ENCODE measurements around the gene HPN. TPM values are rescaled to one million over a fixed set of nuclear protein-coding genes. Genes with fewer than 3 reads are reported as not detected.

Gene HPN
- total and polyA plus RNA-seq, 2 experiments from 2014 or later = 14.0 to 17.4 TPM

DNA sequence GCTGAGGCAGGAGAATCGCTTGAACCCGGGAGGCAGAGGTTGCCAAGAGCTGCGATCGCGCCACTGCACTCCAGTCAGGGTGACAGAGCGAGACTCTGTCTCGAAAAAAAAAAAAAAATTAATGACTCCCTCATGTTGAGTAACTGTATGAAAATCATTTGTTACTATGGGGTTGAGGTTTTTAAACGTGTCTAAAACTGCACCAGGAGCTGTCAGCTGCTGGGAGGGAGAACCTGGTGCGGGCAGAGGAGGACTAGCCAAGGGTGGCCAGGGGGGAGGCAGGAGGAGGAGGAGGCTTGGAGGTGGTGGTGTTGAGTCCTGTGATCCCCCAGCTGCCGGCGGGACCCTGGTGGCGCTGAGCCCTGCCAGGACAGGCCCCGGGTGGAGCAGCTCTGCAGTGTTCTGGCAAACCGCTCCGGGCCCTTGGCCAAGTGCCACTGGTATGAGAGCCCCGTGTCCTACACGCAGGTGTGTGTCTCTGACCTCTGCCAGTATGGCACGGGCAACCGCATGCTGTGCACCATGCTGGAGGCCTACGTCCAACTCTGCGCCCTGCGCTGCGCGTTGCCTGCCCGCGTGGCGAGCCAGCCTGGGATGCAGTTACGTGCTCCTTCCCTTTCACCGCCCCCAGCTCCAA lies 57.0 kb downstream of the HPN start (continued):
- TF ChIP-seq, protein P1, sequence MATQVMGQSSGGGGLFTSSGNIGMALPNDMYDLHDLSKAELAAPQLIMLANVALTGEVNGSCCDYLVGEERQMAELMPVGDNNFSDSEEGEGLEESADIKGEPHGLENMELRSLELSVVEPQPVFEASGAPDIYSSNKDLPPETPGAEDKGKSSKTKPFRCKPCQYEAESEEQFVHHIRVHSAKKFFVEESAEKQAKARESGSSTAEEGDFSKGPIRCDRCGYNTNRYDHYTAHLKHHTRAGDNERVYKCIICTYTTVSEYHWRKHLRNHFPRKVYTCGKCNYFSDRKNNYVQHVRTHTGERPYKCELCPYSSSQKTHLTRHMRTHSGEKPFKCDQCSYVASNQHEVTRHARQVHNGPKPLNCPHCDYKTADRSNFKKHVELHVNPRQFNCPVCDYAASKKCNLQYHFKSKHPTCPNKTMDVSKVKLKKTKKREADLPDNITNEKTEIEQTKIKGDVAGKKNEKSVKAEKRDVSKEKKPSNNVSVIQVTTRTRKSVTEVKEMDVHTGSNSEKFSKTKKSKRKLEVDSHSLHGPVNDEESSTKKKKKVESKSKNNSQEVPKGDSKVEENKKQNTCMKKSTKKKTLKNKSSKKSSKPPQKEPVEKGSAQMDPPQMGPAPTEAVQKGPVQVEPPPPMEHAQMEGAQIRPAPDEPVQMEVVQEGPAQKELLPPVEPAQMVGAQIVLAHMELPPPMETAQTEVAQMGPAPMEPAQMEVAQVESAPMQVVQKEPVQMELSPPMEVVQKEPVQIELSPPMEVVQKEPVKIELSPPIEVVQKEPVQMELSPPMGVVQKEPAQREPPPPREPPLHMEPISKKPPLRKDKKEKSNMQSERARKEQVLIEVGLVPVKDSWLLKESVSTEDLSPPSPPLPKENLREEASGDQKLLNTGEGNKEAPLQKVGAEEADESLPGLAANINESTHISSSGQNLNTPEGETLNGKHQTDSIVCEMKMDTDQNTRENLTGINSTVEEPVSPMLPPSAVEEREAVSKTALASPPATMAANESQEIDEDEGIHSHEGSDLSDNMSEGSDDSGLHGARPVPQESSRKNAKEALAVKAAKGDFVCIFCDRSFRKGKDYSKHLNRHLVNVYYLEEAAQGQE (IDR thresholded peaks at IDR 0.05; ENCODE audit: unreplicated experiment) = no peak
- TF ChIP-seq CREB1 (CRISPR knock-in tag; IDR thresholded peaks at IDR 0.05; ENCODE audit: low read depth) (no peak), NANOG (IDR thresholded peaks at IDR 0.05; ENCODE audit: borderline replicate concordance) (no peak), EZH2 (IDR thresholded peaks at IDR 0.05; ENCODE audit: low read depth, unreplicated experiment) (no peak)

DNA sequence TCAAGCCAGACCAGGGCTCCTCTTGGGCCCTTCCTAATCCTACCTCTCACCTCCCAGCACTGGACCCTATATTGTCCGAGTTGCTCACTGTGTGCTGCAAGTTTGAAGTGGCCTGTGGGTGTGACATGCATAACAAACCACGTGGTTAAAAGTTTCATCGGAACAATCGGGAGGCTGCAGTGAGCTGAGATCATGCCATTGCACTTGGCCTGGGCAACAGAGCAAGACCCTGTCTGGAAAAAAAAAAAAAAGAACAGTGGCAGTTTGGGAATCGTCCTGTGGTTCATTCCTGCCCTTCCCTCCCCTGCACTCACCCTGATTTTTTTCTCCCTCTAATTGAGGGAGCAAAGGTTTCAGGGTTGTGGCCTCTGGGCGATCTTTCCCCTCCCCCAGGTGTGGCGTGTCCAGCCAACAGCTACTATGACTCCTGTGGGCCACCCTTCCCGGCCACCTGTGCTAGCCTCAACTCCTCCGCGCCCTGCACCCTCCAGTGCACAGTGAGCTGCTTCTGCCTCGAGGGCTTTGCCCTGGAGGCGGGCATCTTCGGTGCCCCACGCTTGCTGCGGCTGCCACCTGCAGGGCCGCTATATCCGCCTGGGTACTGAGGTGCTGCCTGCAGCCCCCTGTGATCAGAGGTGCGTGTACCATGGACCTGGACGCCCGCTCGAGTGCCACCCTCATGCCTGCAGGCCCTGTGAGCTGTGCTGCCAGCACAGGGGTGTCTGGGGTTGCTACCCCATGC lies 57.8 kb downstream of the HPN start:
- Histone ChIP-seq H3K36me3 (ENCODE audit: insufficient read depth) (no peaks in the 10 kb centered on the region), H3F3A (replicated peaks; ENCODE audit: low read depth) (0 out of 2 replicates have a peak, but pooled peaks cover 3% of the 10 kb centered on the region), H3K27me3 (ENCODE audit: insufficient read depth) (no peaks in the 10 kb centered on the region), H3K4me1 (ENCODE audit: insufficient read depth) (no peaks in the 10 kb centered on the region; the same call in 1 of the 2 replicates), H3K9me2 (ENCODE audit: insufficient read depth) (no peaks in the 10 kb centered on the region), H3K4me2 (no peak overlapping the region), H4K20me1 (replicated peaks; ENCODE audit: insufficient read depth) (no peaks in the 10 kb centered on the region), H3K4me3 (no peak overlapping the region), H3K79me2 (replicated peaks; ENCODE audit: insufficient read depth) (no peaks in the 10 kb centered on the region), H2AFZ (no peak overlapping the region), H3K27ac (ENCODE audit: low read depth) (no peak overlapping the region)
- DNase-seq (ENCODE audit: low spot score) (no peak), ATAC-seq (no peak)
- peaks cover 12% of the 10 kb centered on the region for H3K27me3 Mint-ChIP-seq (ENCODE audit: insufficient read depth, low read depth, poor library complexity)
- H3K4me3 Mint-ChIP-seq = no peak overlapping the region
- peaks cover 4% of the 10 kb centered on the region for H3K4me1 Mint-ChIP-seq
- H3K36me3 Mint-ChIP-seq (ENCODE audit: low read depth) = no peaks in the 10 kb centered on the region
- no peak overlapping the region for H3K27ac Mint-ChIP-seq
- H3K9me3 Mint-ChIP-seq = no peaks in the 10 kb centered on the region; the same call in 2 of the 3 replicates
- TF ChIP-seq ZNF331 (CRISPR knock-in tag; IDR thresholded peaks at IDR 0.05; ENCODE audit: low read depth) = no peak
- no peak for TF ChIP-seq CREB1 (CRISPR knock-in tag; IDR thresholded peaks at IDR 0.05; ENCODE audit: low read depth)
- TF ChIP-seq JUNB (IDR thresholded peaks at IDR 0.05; ENCODE audit: unreplicated experiment) = no peak

GRCh38 chr19:35099897-35100275 lies 58.4 kb downstream of the HPN start:
- Mint-ChIP-seq H3K27ac (no peak overlapping the region), H3K9me3 (no peaks in the 10 kb centered on the region; the same call in 2 of the 3 replicates), H3K4me1 (peaks cover 4% of the 10 kb centered on the region), H3K4me3 (no peak overlapping the region), H3K36me3 (ENCODE audit: low read depth) (no peaks in the 10 kb centered on the region), H3K27me3 (ENCODE audit: insufficient read depth, low read depth, poor library complexity) (peaks cover 12% of the 10 kb centered on the region)
- no peaks in the 10 kb centered on the region for H3K79me2 ChIP-seq (replicated peaks; ENCODE audit: insufficient read depth)
- no peak overlapping the region for H2AFZ ChIP-seq
- H3K4me3 ChIP-seq = no peak overlapping the region
- H3K9me2 ChIP-seq (ENCODE audit: insufficient read depth) = no peaks in the 10 kb centered on the region
- H3K36me3 ChIP-seq (ENCODE audit: insufficient read depth) = no peaks in the 10 kb centered on the region
- no peaks in the 10 kb centered on the region for H4K20me1 ChIP-seq (replicated peaks; ENCODE audit: insufficient read depth)
- no peak overlapping the region for H3K27ac ChIP-seq (ENCODE audit: low read depth)
- no peaks in the 10 kb centered on the region; the same call in 1 of the 2 replicates for H3K4me1 ChIP-seq (ENCODE audit: insufficient read depth)
- H3F3A ChIP-seq (replicated peaks; ENCODE audit: low read depth) = 0 out of 2 replicates have a peak, but pooled peaks cover 3% of the 10 kb centered on the region
- H3K4me2 ChIP-seq = no peak overlapping the region
- no peak for ATAC-seq
- H3K27me3 ChIP-seq (ENCODE audit: insufficient read depth) = no peaks in the 10 kb centered on the region
- DNase-seq (ENCODE audit: low spot score) = no peak
- TF ChIP-seq EZH2phosphoT487 (IDR thresholded peaks at IDR 0.05; ENCODE audit: unreplicated experiment) (no peak), EZH2 (IDR thresholded peaks at IDR 0.05; ENCODE audit: low read depth, unreplicated experiment) (no peak), ZNF331 (CRISPR knock-in tag; IDR thresholded peaks at IDR 0.05; ENCODE audit: low read depth) (no peak), POLR2AphosphoS5 (IDR thresholded peaks at IDR 0.05; ENCODE audit: low read depth) (no peak), ETS1 (IDR thresholded peaks at IDR 0.05) (no peak), STAT1 (IDR thresholded peaks at IDR 0.05; ENCODE audit: unreplicated experiment) (no peak), ZNF114 (CRISPR knock-in tag; IDR thresholded peaks at IDR 0.05) (no peak)

Measured in GM23338 (cell line).